Effector memory CD4-positive, alpha-beta T cell (primary cell): ENCODE measurements around the gene NDOR1.

Experiments used
- DNase-seq, 3 donors: peaks; one replicate each; pipeline ENCODE4 v3.0.0-alpha.2; 2020
- H3K27ac ChIP-seq: 2 replicates; pipeline ENCODE4 v1.7.0; 2013; ENCODE audit warnings: mild to moderate bottlenecking, low read length, moderate library complexity; ENCODE audit not compliant: insufficient read depth, poor library complexity, severe bottlenecking
- H3K27me3 ChIP-seq: replicated peaks from 2 replicates; pipeline ENCODE4 v1.7.0; 2013; ENCODE audit warnings: mild to moderate bottlenecking, low read length; ENCODE audit not compliant: insufficient read depth, control insufficient read depth, poor library complexity, severe bottlenecking
- H3K36me3 ChIP-seq: 2 replicates; pipeline ENCODE4 v1.7.0; 2013; ENCODE audit warnings: mild to moderate bottlenecking, low read length, moderate library complexity; ENCODE audit not compliant: control insufficient read depth, insufficient read depth
- H3K4me1 ChIP-seq: 2 replicates; pipeline ENCODE4 v1.7.0; 2013; ENCODE audit warnings: low read length, mild to moderate bottlenecking; ENCODE audit not compliant: control insufficient read depth, insufficient read depth, poor library complexity, severe bottlenecking
- H3K4me3 ChIP-seq: 2 replicates; pipeline ENCODE4 v1.7.0; 2013; ENCODE audit warnings: low read length, low read depth, mild to moderate bottlenecking; ENCODE audit not compliant: insufficient read depth, poor library complexity, severe bottlenecking
- H3K9me3 ChIP-seq: 2 replicates; pipeline ENCODE4 v1.7.0; 2013; ENCODE audit warnings: mild to moderate bottlenecking, low read length, moderate library complexity; ENCODE audit not compliant: control insufficient read depth

Gene NDOR1

DNA sequence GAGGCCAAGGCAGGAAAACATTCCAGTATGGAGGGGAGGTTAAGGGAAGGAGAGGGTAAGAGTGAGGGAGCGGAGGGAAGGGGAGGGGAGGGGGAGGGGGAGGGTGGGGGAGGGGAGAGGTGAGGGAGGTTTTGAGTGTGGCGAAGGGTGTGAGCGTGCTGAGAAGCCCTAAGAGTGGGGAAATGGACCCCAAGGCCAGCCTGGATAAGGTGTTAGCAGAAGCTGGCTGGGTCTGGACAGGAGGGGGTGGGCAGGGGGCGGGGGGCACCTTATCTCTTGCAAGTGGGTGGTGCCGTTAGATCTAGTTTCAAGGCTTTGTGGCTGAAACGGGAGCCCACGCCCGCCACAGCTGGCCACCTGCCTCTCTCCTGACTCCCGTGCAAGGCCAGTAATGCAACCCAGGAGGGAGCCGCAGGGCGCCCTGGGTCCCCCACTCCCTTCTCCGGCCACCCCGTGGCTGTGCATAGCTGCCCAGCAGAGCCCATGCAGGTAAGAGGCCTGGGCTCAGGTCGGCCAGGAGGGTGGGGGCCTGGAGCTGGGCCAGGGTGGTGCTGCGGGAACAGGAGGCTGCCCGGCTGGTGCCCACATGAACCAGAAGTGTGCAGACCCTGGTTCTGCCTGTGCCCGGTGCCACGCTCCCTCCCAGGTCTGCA lies 22.5 kb downstream of the NDOR1 start:
- Histone ChIP-seq H3K4me3 (no peak overlapping the region), H3K36me3 (no peaks in the 10 kb centered on the region), H3K4me1 (peaks cover 15% of the 10 kb centered on the region), H3K27ac (no peak overlapping the region), H3K9me3 (no peaks in the 10 kb centered on the region), H3K27me3 (peaks cover 4% of the 10 kb centered on the region)
- no peak for DNase-seq

GRCh38 chr9:137228506-137228967 lies 23.0 kb downstream of the NDOR1 start:
- Histone ChIP-seq H3K9me3 (no peaks in the 10 kb centered on the region), H3K4me3 (no peak overlapping the region), H3K4me1 (peaks cover 14% of the 10 kb centered on the region)

DNA sequence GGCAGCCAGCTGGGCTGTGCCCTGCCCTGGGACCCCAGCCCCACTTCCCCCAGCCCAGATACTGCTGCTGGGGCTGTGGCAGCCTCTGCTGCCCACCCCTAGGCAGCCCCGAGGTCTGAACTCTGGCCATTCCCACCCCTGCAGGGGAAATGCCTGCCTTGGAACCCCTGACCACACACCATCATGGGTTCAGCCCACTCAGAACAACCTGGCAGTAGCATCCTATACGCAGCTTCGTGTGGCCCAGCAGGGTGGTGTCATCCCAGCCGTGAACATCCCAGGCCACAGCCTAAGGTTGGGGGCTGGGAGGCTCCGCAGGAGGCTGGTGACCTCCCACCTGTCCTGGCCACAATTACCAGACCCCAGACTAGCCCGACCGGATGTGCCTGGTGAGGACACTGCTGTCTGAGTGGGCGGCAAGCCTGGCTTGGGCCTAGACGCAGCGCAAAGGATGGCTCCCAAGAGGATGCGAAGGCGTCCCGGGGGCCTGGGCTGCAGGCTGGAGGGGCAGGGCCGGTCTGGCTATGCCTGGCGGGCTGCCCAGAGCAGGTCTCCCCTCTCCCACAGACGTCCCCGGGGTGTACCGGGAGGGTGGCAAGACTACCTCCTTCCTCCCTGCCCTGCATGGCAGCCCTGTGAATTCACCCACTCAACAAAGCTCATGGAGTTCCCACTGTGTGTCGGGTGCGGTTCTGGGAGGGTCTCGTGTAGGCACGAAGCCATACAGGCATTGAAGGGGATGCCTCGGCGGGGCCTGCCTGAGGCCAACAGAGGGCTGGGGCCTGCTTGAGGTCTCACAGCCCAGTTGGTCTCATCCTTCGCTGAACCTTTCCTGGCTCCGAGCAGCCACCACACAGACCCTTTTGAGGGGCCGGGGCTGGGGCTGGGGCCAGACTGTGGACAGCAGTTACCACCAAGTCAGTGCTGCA lies 23.7 kb downstream of the NDOR1 start:
- Histone ChIP-seq H3K36me3 (no peaks in the 10 kb centered on the region), H3K9me3 (no peaks in the 10 kb centered on the region), H3K4me1 (peaks cover 8% of the 10 kb centered on the region), H3K27ac (no peak overlapping the region), H3K27me3 (peaks cover 4% of the 10 kb centered on the region), H3K4me3 (no peak overlapping the region)
- DNase-seq, result no peak

More at GRCh38 chr9:137228506-137228967, 23.0 kb downstream of the NDOR1 start:
- H3K27ac ChIP-seq, result no peak overlapping the region
- peaks cover 4% of the 10 kb centered on the region for H3K27me3 ChIP-seq
- H3K36me3 ChIP-seq, result no peaks in the 10 kb centered on the region
- DNase-seq, result no peak

DNA sequence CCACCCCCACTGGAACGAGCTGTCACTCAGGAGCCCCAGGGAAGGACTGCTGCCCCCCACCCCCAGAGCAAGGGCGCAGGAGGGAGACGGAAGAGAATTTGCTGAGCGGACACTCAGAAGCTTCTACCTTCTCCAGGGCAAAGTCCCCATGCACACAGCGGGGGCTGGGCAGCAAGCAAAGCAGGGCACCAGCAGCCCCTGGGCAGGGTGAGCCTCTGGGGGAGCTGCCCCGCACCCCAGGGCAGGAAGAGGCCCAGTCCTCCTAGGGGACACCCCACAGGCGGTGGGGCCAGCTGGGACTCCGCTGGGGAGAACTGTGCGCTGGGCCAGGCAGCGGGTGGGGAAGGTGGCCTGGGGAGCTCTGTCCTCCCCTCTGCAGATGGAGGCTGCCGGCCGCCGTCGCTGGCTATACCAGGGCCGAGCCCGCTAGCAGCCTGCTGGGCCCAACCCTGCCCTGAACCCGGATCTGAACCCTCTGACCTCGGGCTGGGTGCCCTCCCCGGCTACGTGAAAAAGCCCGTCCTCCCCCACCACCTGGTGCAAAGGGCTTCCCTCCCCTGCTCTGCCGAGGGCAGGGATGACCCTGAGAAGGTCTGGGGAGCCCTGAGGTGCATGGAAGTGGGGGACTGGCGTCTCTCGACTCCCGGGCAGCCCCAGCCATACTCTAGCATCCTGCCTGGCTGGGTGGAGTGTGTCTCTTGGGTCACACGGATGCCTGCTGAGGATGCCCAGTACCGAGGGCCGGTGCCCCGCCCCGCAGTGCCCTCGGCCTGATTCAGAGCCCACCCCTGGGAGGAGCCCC lies 24.6 kb downstream of the NDOR1 start:
- Histone ChIP-seq H3K27ac (no peak overlapping the region), H3K27me3 (peaks cover 4% of the 10 kb centered on the region), H3K4me1 (peaks cover 5% of the 10 kb centered on the region), H3K9me3 (no peaks in the 10 kb centered on the region), H3K36me3 (no peaks in the 10 kb centered on the region), H3K4me3 (no peak overlapping the region)
- DNase-seq, result no peak

DNA sequence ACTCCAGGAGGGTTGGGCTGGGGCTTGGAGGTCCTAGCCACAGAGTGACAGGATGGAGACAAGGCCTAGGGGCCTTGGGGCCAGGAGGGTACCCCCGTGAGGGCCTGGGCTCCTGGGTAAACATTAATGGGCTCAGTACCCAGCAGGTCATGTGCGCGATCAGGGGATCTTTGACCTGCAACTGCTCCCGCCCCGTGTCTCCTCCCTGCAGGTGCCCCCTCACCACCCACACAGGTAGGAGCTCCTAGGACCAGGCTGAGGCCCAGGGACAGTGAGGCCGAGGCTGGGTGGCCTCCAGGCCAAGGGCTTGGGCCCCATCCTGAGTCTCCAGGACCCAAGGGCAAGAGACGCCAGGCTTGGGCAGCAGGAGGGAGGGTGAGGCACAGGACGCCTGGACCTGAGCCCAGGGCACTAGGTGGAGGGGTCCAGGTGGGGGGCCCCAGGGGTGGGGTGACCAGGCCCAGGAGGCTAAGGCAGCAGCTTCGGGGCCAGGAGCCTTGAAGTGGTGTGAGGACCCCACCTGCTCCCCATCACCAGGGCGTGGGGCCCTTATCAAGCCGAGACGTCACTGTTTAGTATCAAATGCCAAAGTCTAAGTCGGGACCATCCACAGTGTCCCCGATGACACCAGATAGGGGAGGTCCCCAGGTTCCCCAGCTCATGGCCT lies 25.3 kb downstream of the NDOR1 start, which contains the start of gene SLC34A3:
TSS of gene SLC34A3 (plus strand) at position 197 of the 667 bp plus-strand sequence. CDS start 802 bp downstream, outside the sequence.
- no peaks in the 10 kb centered on the region for H3K36me3 ChIP-seq
- H3K9me3 ChIP-seq, result no peaks in the 10 kb centered on the region
- H3K27ac ChIP-seq, result no peak within 1 kb of the TSS
- H3K27me3 ChIP-seq, result peaks cover 4% of the 10 kb centered on the region
- DNase-seq, result no peak
- H3K4me3 ChIP-seq, result no peak within 1 kb of the TSS
- peaks cover 5% of the 10 kb centered on the region for H3K4me1 ChIP-seq

- Histone ChIP-seq H3K9me3 (no peaks in the 10 kb centered on the region), H3K4me3 (no peak overlapping the region), H3K27ac (no peak overlapping the region), H3K27me3 (peaks cover 4% of the 10 kb centered on the region), H3K36me3 (no peaks in the 10 kb centered on the region), H3K4me1 (peaks cover 10% of the 10 kb centered on the region)
- no peak for DNase-seq
Measured at GRCh38 chr9:137231372-137232039, 26.0 kb downstream of the NDOR1 start.

DNA sequence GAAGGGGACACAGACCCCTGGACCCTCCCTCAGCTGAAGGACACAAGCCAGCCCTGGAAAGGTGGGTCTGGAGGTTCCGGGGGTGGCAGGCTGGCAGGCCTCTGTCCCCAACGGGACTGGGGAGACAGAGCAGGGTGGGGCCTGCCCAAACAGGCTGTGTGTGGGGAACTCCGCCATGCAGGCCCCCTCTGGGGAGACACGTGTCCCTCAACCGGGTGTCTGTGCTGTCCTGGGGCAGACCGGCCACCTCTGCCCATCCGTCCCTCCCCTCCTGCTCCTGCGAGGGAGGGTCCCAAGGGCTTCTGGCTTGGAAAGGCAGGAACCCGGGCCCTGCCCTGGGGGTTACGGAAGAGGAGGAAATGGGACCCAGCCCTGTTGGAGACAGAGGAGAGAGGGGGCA lies 26.6 kb downstream of the NDOR1 start:
- Histone ChIP-seq H3K9me3 (no peaks in the 10 kb centered on the region), H3K27me3 (peaks cover 4% of the 10 kb centered on the region), H3K4me3 (no peak overlapping the region), H3K4me1 (peaks cover 16% of the 10 kb centered on the region), H3K36me3 (no peaks in the 10 kb centered on the region), H3K27ac (no peak overlapping the region)
- DNase-seq, result no peak

- Histone ChIP-seq H3K4me3 (no peak overlapping the region), H3K27ac (no peak overlapping the region), H3K36me3 (no peaks in the 10 kb centered on the region), H3K27me3 (peaks cover 4% of the 10 kb centered on the region), H3K9me3 (no peaks in the 10 kb centered on the region), H3K4me1 (peaks cover 12% of the 10 kb centered on the region)
- no peak for DNase-seq
Measured at GRCh38 chr9:137232510-137232909, 27.0 kb downstream of the NDOR1 start.
